LNCAP (cell line): ENCODE measurements around the gene HEPH.

Source experiments
- TF ChIP-seq, protein P1 (sequence below): fragments of 450-650 bp; IDR thresholded peaks from 2 replicates; pipeline ENCODE4 v1.5.1; 2017; ENCODE audit warnings: mild to moderate bottlenecking

The HEPH gene

DNA sequence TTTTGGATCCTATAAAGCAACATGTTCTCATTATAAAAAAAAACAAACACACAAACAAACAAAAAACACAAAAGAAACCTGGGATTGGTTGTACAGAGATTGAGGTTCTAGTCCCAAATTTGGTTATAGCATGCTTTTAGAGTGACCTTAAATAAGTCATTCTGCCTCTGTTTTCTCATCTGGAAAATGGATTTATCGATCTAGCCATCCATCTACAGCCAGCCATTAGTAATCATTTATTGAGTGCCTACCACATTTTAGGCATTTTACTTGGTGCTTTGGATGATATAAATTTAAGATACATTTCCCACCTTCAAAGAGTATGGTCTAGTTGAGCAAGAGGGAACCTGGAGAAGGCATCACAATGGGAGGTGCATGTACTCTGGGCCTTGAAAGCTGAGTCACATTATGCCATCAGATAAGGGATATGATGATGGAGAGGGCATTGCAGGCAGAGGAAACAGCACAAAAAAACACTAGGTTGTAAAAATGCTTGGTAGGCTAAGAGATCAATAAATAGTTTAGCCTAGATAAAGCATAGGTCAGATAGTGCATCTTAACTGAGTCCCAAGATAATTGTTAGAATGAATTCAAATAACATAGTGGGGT, 91.4 kb downstream of the HEPH start:
- TF ChIP-seq, protein P1, sequence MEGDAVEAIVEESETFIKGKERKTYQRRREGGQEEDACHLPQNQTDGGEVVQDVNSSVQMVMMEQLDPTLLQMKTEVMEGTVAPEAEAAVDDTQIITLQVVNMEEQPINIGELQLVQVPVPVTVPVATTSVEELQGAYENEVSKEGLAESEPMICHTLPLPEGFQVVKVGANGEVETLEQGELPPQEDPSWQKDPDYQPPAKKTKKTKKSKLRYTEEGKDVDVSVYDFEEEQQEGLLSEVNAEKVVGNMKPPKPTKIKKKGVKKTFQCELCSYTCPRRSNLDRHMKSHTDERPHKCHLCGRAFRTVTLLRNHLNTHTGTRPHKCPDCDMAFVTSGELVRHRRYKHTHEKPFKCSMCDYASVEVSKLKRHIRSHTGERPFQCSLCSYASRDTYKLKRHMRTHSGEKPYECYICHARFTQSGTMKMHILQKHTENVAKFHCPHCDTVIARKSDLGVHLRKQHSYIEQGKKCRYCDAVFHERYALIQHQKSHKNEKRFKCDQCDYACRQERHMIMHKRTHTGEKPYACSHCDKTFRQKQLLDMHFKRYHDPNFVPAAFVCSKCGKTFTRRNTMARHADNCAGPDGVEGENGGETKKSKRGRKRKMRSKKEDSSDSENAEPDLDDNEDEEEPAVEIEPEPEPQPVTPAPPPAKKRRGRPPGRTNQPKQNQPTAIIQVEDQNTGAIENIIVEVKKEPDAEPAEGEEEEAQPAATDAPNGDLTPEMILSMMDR = no peak

DNA sequence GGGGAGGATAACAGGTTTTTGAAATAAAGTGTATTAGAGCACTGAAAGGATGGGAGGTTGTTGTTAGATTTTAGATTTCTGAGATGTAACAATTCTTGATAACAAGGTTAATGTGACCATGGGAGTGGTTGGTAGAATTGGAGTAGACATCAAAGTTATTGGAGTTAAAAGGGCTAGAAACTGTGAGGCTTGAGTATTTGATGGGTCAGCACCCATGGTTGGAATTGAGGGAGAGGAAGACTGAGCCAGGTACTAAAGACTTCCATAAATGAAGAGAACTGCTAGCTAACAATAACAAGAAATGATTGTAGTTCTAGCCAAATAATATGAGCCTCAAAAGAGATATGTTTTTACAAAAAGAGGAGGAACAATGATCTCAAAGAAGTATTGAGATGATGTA, 98.8 kb downstream of the HEPH start:
- TF ChIP-seq, protein P1 = no peak
